Stimulated activated CD8-positive, alpha-beta memory T cell treated with anti-CD3 and anti-CD28 coated beads, Interleukin-7, amount 100 ng/mL, for 24 hours (primary cell): ENCODE results near the gene SLC4A11.

ENCODE experiments used
- DNase-seq: peaks from one replicate; pipeline ENCODE4 v3.0.0-alpha.2; 2020; ENCODE audit warnings: low read depth

The SLC4A11 gene

DNA sequence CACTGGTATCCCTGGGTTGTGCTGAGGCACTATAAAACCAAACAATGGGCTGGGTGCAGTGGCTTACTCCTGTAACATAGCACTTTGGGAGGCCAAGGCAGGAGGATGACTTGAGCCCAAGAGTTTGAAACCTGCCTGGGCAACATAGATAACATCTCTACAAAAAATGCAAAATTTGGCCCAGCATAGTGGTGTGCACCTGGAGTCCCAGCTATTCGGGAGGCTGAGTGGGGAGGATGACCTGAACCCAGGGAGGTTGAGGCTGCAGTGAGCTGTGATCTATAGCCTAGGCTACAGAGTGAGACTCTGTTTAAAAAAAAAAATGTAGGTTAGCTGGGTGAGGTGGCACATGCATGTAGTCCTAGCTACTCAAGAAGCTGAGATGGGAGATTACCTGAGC is 7.7 kb upstream of the SLC4A11 start:
- DNase-seq: no peak

DNA sequence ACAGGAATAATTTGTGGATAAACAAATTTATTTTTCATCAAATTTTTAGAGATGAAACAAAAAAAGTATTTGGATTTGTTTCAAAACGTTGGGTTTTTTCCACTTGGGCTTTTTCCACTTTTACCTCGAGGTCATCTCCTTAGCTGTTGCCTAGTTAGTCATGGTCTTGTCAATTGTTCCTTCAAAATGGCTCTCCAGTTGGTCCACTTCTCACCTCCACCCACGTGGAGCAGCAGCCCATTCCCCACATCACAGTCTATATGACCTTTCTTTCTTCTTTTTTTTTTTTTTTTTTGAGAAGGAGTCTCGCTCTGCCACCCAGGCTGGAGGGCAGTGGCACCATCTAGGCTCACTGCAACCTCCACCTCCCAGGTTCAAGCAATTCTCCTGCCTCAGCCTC is 6.7 kb upstream of the SLC4A11 start:
- DNase-seq: no peak

DNA sequence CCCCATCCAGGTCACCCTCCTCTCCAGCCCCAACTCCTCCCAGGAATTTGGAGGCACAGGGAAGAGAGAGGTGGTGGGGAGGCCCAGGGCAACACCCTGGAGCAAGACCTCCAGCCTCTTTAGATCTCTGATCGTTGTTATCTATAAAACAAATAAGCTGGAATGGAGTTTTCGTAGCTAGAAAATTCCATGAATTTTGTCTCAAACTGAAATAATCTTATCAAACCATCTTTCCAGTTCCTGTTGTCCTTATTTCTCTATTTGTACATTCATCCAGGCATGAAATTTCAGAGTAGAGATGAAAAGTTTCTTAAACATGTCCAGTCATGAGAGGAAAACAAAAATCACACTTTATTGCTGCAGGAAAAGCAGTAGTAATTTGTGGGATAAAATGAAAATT is 6.2 kb upstream of the SLC4A11 start:
- DNase-seq: no peak

DNA sequence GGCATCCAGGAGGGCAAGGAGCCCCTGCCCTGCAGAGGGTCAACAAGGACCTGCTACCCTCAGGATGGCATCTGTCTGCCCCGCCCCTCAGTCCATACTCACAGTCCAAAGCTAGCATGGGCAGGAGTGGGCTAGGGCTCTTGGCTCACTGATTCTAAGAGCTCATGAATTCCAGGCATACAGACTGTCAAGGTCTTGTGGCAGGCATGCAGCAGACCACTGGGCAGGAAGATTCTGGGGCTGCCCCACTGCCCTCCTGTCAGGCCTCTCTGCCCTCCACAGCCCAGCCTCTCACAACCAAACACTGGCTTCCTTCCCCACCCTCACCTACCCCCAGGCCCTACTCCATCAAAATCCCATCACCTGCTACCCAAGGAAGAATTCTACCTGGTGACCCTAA is 5.6 kb upstream of the SLC4A11 start:
- no peak for DNase-seq

DNA sequence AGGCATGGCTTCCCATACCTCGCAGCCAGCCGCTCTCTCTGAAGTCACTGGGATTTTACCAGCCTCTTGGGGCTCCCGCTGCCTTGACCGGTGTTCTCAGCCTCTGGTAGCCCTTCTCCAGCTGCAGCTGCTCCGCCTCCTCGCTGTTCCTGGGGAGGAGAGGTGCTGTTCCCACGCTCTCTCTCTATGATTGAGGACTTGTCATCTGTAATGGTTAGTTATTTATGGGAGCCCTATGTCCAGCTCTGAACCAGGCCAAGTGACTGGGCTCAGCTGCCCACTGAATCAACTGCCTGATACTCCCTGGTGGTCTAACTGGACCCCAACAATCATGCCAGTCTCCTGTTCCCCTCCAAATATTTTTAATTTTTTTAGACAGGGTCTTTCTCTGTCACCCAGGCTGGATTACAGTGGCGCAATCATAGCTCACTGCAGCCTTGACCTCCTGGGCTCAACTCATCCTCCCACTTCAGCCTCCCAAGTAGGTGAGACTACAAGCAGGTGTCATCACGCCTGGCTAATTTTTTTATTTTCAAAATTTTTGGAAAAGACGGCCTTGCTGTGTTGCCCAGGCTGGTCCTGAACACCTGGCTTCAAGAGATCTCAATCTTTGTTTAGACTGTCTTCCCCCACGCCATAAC is 4.8 kb upstream of the SLC4A11 start:
- DNase-seq: no peak

DNA sequence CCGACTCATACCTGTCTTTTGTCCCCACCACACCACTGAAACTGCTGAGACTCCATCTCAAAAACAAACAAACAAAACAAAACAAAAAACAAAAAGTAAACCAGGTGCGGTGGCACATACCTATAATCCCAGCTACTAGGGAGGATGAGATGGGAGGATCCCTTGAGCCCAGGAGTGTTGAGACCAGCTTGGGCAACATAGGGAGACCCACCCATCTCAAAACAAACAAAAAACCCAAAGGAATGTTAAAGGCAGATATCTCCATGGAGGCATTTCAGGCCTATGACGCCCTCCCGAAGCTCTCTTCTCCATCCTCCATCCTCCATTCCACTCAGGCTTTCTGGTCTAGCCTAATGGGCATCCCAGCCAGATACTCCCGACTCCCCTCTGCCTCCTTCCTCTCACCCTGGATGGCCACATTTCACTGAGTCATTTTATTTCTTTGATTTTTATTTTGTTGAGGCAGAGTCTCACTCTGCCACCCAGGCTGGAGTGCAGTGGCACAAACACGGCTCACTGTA is 3.2 kb upstream of the SLC4A11 start:
- no peak for DNase-seq

DNA sequence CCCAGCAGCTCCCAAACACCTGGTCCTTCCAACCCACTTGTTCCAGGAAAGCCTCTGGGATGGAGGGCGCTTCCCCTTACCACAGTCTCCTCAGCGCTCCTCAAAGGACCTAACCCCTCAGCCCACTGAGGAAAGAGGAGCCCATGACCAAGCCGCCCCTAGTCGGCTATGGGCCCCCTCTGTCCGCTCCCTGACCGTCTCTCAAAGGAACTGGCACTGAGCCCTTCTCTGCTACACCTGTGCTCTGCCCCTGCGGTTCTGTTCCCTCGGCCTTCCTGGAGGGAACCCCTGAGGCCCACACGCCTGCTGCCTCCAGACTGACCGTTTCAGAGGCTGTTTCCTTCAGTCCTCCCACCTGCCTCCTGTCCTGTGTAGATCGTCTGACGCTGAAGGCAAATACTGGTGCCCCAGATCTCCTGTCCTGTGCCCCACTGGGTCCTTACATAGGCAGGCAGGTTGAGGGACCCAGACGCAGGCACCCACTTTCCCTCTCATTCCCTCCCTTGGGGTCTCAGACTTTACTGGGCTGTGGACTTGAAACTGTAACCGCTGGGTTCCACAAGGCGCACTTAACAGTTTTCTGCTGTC is 1.9 kb upstream of the SLC4A11 start:
- no peak for DNase-seq

DNA sequence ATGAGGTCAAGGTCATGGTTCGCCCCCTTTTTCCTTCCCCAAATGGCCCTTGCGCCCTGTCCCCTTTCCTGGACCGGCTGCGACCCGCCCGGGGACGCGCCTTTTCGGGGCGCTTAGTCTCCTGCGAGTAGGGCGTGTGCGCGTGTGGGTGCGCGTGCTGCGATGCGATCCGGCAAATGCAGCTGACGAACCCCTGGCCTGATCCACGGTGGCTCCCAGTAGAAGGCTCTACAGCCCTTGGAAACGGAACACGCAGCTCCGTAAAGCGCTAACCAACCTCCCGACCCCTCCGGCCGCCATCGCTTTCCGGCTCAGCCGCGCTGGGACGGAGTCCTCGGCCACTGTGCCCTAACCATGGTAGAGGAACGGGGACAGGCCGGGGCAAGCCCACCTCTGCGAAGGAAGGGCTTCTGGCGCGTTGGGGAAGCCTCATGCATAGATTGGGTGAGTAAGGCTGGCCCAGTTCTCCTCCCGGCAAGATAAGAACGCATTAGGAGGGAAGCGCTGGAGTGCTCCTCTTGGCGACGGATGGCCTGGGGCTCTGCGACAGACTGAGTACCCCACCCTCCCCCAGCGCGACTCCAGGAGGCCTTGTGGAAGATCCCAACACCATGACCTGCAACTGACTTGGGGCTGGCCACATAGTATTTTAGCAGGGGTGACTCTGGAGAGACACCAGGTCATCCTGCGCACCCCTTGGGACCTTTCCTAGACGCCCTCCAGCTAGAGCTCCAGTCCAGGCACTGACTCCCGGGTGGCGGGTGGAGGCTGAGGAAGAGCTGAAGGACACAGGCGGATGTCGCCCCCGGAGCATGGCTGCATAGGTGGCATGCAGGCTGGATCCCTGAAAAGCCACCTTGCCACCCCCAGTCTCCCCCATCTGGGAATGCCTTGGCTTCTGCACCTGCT is 1.1 kb upstream of the SLC4A11 start:
- DNase-seq: no peak

DNA sequence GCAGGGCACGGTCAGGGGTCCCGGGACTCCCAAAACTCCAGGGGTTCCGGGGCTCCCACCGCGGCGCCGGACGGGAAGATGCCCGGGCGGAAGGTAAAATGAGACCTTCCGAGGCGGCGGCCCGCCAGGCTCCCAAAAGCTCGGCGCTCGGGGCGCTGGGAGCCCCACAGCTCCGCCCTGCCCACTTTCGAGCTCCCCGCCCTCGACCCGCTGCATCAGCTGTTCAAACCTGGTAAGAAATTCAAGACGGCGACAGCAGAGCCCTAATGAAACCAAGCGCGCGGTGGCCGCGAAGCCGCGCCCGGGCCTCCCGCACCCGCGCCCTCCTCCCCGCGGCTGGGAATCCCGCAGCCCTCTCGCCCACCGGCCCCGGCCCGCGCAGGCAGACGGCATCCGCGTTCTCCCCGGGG is 369 bp downstream of the SLC4A11 start:
- no peak for DNase-seq

DNA sequence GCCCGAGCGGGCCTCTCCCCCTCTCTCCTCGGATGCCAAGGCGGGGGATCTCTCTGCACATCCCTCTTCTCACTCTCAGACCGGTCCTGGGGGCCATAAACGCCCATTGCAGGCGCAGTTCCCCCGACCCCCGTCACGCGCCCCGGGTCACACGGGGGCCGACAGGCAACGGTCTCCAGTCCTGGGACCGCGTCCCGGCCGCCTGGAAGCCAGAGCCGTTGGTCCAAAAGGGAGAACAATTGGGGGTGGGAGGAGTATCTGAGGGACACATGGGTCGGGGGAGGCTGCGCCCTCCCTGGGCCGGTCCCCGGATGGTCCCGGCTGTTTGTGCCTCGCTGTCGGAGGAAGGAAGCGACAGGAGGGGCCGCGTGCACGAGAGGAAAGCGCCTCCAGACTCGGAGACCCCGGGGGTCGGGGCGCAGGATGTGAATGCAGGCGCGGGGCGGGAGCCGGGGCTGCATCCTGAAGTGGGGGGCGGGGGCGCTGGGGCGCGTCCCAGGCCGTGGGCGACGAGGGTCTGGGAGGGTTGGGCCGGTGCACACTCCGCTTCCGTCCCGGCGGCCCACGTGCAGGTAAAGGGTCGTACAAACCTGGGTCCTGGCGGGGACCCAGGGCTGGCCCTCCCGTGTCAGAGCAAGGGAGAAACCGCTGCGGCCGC is 903 bp downstream of the SLC4A11 start:
- no peak for DNase-seq

DNA sequence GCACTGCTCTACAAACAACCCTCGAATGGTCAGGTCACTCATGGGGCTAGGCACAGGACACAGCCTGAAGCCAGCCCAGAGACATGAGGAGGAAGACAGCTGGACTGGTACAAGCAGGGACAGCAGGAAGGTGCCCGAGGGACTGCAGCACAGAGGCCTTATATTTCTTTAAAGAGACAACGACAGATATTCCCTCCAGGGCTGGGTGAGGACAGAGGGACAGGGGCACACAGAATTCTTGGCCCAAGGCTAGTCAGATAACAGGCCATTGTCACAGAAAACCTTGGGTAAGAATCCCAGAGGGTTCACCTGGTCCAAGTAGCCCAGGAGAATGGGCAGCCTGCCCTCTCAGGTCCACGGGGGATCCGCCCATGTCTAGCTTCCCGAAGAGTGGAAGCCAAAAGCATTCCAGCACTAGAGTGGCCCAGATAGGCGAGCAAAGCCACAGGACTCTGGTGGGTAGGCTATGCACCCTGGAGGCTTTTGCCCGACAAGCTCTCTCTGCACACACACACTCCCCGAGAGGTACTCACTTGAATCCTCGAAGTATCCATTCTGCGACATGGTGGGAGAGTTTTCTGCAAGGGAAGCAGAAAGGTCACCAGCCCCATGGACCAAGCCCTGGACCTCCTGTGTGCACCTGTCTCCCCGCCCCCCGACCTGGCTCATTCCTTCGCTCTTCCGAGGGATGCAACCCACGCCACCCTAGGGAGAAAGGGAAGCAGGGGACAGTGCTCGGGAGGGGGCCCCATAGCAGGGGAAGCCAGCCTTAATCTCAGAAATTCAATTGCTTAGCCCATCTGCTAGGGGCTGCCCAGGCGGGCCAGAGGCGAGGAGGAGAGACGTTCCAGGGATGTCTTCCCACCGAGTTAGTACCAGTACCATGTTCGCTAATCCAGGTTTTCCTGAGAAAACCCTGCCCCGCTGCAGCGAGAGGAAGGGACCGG is 1.7 kb downstream of the SLC4A11 start:
- no peak for DNase-seq

DNA sequence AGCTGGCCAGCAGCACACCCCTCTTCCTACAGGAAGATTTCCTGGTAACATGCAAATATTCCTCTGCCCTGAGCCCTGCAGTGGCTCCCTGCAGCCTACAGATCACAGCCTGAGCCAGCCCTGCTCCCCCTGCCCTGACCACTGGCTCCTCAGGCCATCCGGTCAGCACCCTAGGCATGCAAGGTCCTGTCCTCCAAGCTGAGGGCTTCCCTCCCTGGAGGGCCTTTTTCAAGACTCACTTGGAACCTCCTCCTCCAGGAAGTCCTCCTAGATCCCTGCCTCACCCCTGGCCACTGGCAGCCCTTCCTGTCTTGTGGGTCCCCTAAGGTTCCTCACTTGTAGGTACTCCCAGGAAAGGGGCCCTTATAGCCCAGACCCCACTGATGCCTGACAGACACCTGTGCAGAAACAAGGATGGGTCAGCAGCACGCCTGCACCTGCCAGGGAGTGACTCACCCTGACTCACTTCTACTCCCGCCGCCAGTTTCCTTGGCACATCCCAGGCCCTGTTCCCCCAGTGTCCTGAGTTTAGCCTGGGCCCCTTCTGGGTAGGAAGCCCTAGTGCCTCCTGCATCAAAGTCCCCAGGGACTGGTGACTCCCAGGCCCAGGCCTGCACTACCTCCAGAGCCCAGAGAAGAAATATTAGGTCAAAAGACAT is 3.2 kb downstream of the SLC4A11 start:
- no peak for DNase-seq

DNA sequence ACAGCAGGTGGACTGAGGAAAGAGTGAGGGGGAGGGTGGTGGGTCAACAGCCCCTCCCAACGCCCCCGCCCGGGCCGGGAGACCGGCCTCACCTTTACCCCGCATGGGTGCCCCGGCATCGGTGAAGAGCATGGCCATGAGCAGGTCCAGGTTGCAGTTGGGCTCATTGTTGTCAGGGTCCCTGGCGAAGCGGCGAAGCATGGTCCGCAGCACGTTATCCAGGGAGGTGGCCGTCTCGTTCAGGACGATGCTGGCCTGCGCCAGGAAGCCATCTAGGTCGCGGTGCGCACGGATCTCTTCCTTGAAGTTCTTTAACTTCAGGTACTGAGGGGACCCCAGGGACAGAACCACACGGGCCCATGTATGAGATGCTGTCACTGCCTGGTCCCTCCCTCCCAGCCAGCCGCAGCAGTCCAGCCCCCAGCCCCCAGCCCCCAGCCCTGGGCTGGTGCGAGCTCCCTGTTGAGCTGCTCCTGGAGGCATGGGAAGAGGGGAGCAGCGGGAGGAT is 4.9 kb downstream of the SLC4A11 start:
- no peak for DNase-seq

DNA sequence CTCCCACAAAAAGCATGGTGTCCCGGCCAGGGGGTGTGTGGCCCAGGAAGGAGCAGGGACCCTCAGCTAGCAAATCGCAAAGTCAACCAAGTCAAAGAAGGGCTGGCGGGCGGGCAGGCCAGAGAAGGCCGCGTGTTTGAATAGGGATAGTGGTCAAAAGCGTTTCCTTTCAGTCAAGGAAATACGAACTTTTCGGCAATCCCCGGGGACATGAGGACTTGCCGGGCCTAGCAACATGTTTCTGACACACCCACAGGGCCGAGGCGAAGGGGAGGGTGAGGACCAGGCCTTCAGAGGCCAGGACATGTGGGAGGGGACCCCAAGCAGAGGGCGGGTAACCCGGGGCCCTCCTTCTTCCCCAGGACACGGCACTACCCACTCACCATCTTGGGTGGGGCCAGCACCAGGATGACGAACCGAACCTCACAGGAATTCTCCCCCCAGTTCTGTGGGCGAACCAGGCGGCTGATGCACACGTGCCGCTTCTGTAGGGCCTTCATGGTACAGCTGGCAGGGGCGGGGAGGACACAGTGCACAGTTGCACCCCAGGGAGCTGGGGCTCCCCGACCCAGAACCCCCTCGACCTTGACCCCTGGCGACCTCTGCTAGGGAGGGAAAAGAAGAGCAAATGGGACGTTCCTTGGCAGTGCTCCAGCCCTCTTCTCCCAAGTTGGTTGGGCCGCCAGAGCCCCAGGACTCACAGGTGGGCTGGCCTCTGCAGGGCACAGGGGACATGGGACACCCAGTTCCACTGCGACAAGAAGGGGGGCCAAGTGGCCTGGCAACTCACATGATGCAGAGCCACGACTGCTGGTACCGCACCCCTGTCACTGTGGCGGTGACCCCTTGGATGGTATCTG is 5.6 kb downstream of the SLC4A11 start:
- no peak for DNase-seq

DNA sequence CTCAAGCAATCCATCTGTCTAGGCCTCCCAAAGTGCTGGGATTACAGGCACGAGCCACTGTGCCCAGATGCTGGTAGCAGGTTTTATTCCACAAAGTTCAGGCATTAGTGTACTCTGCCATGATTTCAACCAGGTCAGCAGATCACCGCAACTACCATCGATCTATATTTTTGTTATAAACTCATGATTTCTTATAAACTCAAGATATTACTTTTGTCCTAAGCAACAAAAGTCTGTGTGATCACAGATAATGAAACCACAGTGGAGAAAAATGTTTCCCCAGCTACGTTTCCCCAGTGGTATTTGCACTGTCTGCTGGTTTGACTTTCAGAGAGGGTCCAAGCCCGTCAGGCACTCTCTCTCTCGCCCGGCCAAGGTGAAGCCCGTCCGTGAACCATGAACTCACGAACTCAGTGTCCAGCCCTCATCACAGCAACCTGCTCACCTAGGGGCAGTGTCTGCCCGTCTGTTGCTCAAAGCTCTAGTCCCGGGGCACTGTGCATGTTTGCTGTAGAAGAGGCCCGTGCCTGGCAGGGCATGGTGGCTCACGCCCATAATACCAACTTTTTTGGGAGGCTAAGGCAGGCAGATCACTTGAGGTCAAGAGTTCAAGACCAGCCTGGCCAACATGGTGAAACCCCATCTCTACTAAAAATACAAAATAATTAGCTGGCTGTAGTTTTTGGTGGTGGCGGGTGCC is 7.0 kb downstream of the SLC4A11 start:
- no peak for DNase-seq

DNA sequence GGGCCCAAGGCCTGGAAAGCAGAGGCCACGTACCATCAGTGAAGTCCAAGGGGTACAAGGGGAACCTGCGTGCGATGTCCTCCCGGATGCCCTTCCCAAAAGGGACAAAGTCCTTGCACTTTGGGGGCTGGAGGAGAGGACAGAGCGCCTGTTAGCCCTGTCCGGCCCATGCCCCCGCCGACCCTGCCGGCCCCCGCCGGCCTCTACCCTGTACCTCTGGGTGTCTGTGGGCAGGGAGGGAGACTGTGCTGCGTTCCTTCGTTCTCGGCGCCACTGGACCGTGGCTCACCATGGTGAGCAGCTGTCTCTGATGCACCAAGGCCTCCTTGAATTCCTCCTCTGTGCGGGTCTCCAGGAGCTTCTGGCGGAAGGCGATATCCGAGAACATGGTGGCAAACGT is 7.9 kb downstream of the SLC4A11 start:
- DNase-seq: no peak

DNA sequence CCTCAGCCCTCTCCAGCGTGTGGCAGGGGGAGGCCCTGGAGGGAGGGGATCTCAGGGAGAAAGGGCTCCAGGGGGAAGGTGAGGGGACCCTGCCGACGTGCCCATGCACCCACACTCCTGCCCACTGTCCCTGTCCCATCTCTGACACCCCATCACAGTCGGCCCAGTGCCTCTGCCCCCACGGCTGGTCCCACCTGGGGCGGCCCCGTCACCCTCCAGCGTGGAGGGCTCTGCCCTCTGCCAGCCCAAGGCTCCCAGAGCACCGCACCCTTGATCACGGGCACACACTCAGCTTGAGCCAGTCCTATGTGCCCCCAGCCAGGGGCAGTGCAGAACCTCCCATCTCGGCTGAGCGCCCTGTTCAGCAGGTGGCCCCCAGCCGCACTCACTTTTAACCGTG is 9.2 kb downstream of the SLC4A11 start:
- DNase-seq: no peak

DNA sequence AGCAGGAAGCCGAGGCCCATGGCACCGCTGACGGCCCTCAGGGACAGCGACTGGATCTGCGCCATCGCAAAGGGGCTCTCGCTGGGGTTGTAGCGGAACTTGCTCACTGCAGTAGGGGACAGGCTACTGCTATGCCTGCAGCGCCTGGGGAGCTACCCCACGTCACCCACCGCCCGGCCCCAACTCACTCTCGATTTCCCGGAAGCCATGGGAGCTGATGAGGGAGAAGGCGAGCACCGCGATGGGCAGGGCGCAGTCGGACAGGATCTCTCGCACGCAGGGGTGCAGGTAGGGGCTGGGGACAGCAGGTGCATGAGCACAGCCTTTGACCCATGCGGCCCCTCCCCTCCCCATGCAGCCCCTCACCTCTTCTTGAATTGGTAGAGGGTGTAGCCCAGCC is 9.8 kb downstream of the SLC4A11 start:
- no peak for DNase-seq

DNA sequence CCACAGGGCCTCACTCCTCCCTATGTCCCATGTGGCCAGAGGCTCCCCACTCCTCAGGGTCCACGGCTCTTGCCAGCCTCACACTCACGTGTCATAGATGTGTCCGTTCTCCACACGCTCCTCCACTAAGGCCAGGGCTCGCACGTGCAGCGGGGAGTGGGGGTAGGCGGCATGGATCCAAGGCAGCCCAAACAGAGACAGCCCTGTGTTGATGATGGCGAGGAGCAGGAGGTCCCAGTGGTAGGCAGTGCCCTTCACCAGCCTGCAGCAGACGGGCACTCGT is 10.3 kb downstream of the SLC4A11 start:
- no peak for DNase-seq
